ENCODE data around the gene C1orf198. TPM values are rescaled to one million over a fixed set of nuclear protein-coding genes. Genes with fewer than 3 reads are reported as not detected.

C1orf198 gene, protein sequence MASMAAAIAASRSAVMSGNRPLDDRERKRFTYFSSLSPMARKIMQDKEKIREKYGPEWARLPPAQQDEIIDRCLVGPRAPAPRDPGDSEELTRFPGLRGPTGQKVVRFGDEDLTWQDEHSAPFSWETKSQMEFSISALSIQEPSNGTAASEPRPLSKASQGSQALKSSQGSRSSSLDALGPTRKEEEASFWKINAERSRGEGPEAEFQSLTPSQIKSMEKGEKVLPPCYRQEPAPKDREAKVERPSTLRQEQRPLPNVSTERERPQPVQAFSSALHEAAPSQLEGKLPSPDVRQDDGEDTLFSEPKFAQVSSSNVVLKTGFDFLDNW
- total RNA-seq (59.4 TPM), polyA plus RNA-seq (ENCODE audit: insufficient read depth in 1 of 8, insufficient read length in 8 of 8, low replicate concordance in 1 of 8) (10 to 100 TPM; 55.4 to 92.7 (median 66.9) TPM)
- long read RNA-seq, donor 1, transcript C1orf198-201 (4 exons, 3,858 nt), result major isoform, 16 of 16 reads
- long read RNA-seq, donor 1, partial matches to known transcripts, result 0 of 16 reads
- long read RNA-seq, donor 1, other reads (novel, unspliced or antisense), result 0 of 16 reads
- long read RNA-seq, donor 2, partial matches to known transcripts, result 0 of 2 reads
- long read RNA-seq, donor 2, other reads (novel, unspliced or antisense), result 0 of 2 reads
- long read RNA-seq, donor 3, transcript C1orf198-201 (4 exons, 3,858 nt), result major isoform, 34 of 34 reads
- long read RNA-seq, donor 3, partial matches to known transcripts, result 0 of 34 reads
- long read RNA-seq, donor 3, other reads (novel, unspliced or antisense), result 0 of 34 reads
- long read RNA-seq, donor 4, transcript C1orf198-201 (4 exons, 3,858 nt), result major isoform, 15 of 15 reads
- long read RNA-seq, donor 4, partial matches to known transcripts, result 0 of 15 reads
- long read RNA-seq, donor 4, other reads (novel, unspliced or antisense), result 0 of 15 reads
- long read RNA-seq, donor 5, transcript C1orf198-201 (4 exons, 3,858 nt), result major isoform, 48 of 71 reads
- long read RNA-seq, donor 5, partial matches to known transcripts, result 23 of 71 reads
- long read RNA-seq, donor 5, other reads (novel, unspliced or antisense), result 0 of 71 reads
- long read RNA-seq, donor 6, transcript C1orf198-201 (4 exons, 3,858 nt), result major isoform, 36 of 43 reads
- long read RNA-seq, donor 6, partial matches to known transcripts, result 7 of 43 reads
- long read RNA-seq, donor 6, other reads (novel, unspliced or antisense), result 0 of 43 reads
- long read RNA-seq, donor 7, transcript C1orf198-201 (4 exons, 3,858 nt), result major isoform, 18 of 33 reads
- long read RNA-seq, donor 7, partial matches to known transcripts, result 15 of 33 reads
- long read RNA-seq, donor 7, other reads (novel, unspliced or antisense), result 0 of 33 reads
- long read RNA-seq, donor 8, transcript C1orf198-201 (4 exons, 3,858 nt), result major isoform, 6 of 6 reads
- long read RNA-seq, donor 8, partial matches to known transcripts, result 0 of 6 reads
- long read RNA-seq, donor 8, other reads (novel, unspliced or antisense), result 0 of 6 reads
- long read RNA-seq, donor 9, transcript C1orf198-201 (4 exons, 3,858 nt), result major isoform, 14 of 14 reads
- long read RNA-seq, donor 9, partial matches to known transcripts, result 0 of 14 reads
- long read RNA-seq, donor 9, other reads (novel, unspliced or antisense), result 0 of 14 reads
- long read RNA-seq, donor 10, transcript C1orf198-201 (4 exons, 3,858 nt), result major isoform, 18 of 34 reads
- long read RNA-seq, donor 10, partial matches to known transcripts, result 16 of 34 reads
- long read RNA-seq, donor 10, other reads (novel, unspliced or antisense), result 0 of 34 reads
- long read RNA-seq, donor 11, transcript C1orf198-201 (4 exons, 3,858 nt), result major isoform, 11 of 11 reads
- long read RNA-seq, donor 11, partial matches to known transcripts, result 0 of 11 reads
- long read RNA-seq, donor 11, other reads (novel, unspliced or antisense), result 0 of 11 reads

DNA sequence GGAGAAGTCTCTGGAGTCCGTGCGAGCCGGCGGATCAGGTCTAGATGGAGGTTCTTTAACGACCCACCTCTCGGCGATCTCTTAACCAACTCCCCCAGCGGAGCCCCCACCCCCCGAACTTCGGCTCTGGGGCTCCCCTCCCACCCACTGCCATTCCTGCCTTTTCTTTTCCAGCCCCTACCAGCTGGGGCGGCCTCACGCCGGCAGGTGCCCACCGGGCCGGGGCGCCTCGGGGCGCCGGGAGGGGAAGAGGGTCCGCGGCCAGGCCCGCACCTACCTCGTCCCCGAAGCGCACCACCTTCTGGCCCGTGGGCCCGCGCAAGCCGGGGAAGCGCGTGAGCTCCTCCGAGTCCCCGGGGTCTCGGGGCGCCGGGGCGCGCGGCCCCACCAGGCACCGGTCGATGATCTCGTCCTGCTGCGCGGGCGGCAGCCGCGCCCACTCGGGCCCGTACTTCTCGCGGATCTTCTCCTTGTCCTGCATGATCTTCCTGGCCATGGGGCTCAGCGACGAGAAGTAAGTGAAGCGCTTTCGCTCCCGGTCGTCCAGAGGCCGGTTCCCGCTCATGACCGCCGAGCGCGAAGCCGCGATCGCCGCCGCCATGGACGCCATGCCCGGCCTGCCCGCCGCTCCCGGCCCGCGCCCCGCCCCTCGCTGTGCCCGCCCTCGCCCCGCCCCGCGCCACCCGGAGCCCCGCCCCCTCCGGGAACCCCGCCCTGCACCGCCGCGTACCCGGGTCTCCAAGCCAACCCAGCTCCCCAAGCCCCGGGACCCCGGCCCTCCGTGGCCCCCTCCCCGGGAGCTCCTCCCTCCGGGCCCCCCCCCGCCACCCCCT lies at the start of gene C1orf198:
TSS of gene C1orf198 (minus strand) at position 619 of the 833 bp plus-strand sequence. CDS start at position 610, 9 bp downstream.
- peak within 1 kb of the TSS; percentile 76 for H3K4me3 ChIP-seq (ENCODE audit: low read length)
- DNase-seq, result peak; percentile 70
- H3K4me1 ChIP-seq (ENCODE audit: control insufficient read depth, insufficient read depth, low read length), result peaks cover 47% of the 10 kb centered on the region
- H3K27ac ChIP-seq (ENCODE audit: low read length), result peak within 1 kb of the TSS; percentile 93
- no peaks in the 10 kb centered on the region for H3K27me3 ChIP-seq (ENCODE audit: control insufficient read depth, insufficient read depth, low read length)
- no peaks in the 10 kb centered on the region for H3K9me3 ChIP-seq (replicated peaks; ENCODE audit: control insufficient read depth, low read depth, low read length)
- H3K36me3 ChIP-seq (ENCODE audit: control insufficient read depth, insufficient read depth, low read length), result peaks cover 9% of the 10 kb centered on the region
- 0% methylated on average over 56 of the region's 96 CpGs for WGBS (ENCODE audit: insufficient coverage)

DNA sequence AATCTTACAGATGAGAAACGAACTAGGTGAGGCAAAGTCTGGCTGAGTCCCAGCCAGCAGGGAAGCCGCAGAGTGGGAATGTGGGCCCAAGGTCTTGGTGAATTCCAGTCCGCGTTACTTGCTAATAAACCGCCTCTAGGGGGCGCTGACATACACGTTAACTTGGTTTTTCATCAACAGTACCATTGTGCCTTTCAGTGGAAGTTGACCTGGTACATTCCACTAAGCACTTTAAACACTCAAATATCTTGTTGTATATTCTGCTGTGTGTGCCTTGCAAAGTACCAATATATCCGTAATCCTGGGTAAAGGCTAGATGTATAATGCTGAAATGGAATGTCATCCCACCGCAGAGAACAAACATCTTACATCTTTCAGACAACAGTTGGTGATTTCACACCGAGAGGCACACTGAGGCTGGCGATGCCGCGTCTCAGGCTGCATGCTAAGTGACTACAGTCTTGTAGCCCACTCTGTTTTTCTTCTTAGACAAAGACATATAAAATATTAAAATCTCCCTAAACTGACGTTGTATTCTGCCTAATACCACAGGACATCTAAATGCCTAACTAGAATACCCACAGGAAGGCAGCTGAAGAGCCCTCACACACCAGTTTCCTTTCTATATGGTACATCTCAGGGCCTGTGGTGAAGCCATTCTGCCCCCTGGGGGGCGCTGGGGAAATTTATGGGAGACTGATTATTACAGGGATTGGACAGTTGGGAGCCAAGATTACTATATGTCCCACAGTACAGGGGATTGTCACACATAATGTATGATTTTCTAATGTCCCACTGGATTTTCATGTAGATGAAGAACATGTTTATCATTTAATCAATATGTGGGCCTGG lies 49.2 kb upstream of the C1orf198 start:
- H3K4me1 ChIP-seq (ENCODE audit: control insufficient read depth, insufficient read depth, low read length), result no peaks in the 10 kb centered on the region
- peaks cover 33% of the 10 kb centered on the region for H3K36me3 ChIP-seq (ENCODE audit: control insufficient read depth, insufficient read depth, low read length)
- H3K27ac ChIP-seq (ENCODE audit: low read length), result no peak overlapping the region
- peak; percentile 75 for DNase-seq
- H3K9me3 ChIP-seq (replicated peaks; ENCODE audit: control insufficient read depth, low read depth, low read length), result no peaks in the 10 kb centered on the region
- H3K4me3 ChIP-seq (ENCODE audit: low read length), result no peak overlapping the region
- 86% methylated on average over 7 of the region's 15 CpGs for WGBS (ENCODE audit: insufficient coverage)
- H3K27me3 ChIP-seq (ENCODE audit: control insufficient read depth, insufficient read depth, low read length), result no peaks in the 10 kb centered on the region

DNA sequence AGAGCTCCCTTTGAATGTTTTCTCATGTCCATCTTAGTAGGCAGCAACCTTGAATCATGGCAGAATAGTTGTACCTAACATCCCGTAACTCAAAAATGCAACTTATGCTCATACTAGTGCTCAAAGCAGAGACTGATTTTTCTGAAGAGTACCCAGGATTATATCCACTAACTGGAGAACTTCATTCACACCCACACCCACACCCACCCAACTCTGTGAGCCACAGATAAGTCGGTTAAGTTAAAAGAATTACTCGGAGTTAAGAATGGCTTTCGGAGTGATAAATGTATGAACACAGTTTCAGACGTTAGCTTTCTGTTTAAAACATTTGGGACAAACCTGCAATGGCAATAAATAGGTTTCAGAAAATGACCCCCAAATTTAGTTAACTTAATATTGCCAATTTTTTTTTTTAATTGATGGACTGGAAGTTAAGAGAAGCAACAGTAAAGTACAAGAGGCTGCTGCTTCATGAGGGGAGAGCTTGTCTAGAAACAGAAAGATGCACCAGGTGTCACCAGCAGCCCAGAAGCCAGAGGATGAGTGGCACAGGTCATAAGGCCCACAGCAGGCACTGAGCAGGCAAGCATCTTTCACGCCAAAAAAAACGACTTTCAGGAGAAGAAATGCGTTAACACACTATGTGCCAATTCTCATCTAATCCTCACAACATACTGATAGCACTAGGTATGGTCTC lies 48.4 kb upstream of the C1orf198 start:
- no peak overlapping the region for H3K4me3 ChIP-seq (ENCODE audit: low read length)
- no peaks in the 10 kb centered on the region for H3K27me3 ChIP-seq (ENCODE audit: control insufficient read depth, insufficient read depth, low read length)
- no peaks in the 10 kb centered on the region for H3K9me3 ChIP-seq (replicated peaks; ENCODE audit: control insufficient read depth, low read depth, low read length)
- peaks cover 36% of the 10 kb centered on the region for H3K36me3 ChIP-seq (ENCODE audit: control insufficient read depth, insufficient read depth, low read length)
- DNase-seq, result no peak
- no peaks in the 10 kb centered on the region for H3K4me1 ChIP-seq (ENCODE audit: control insufficient read depth, insufficient read depth, low read length)
- H3K27ac ChIP-seq (ENCODE audit: low read length), result no peak overlapping the region
- 89% methylated on average over 3 of the region's 8 CpGs for WGBS (ENCODE audit: insufficient coverage)

DNA sequence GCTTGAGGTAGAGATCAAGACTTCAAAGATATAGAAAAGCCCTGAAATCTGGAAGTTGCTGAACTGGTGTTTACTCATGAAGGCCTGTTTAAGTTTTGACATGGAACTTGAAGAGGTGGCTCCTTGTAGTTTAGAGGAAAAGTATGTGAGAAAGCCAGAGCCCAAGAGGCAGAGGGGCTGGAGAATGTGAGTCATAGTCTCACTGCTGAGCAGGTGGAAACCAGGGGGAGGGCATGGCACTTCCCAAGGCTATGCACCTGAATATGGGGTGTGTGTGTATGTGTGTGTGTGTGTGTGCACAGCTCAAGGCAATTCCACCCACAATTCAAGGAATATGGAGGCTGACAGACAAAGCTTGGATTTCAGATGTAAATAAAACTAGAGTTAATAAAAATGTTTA lies 46.8 kb upstream of the C1orf198 start:
- H3K4me3 ChIP-seq (ENCODE audit: low read length), result no peak overlapping the region
- no peak for DNase-seq
- H3K4me1 ChIP-seq (ENCODE audit: control insufficient read depth, insufficient read depth, low read length), result no peaks in the 10 kb centered on the region
- no peaks in the 10 kb centered on the region for H3K27me3 ChIP-seq (ENCODE audit: control insufficient read depth, insufficient read depth, low read length)
- H3K9me3 ChIP-seq (replicated peaks; ENCODE audit: control insufficient read depth, low read depth, low read length), result no peaks in the 10 kb centered on the region
- H3K27ac ChIP-seq (ENCODE audit: low read length), result no peak overlapping the region
- peaks cover 41% of the 10 kb centered on the region for H3K36me3 ChIP-seq (ENCODE audit: control insufficient read depth, insufficient read depth, low read length)

DNA sequence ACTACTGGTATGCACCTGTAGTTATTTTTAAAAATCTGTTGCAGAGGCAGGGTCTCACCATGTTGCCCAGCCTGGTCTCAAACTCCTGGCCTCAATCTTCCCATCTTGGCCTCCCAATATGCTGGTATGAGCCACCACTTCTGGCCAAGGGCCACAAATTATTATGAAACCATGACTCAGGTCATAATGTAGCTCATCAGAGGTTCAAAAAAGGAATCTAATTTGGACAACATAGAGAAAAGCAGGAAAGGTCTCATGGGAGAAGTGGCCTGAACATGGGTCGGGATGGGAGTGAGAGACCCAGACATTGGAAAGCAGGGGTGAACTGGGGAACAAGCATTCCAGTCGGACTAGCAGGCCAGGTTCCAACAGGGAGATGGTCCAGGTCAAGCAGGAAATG lies 45.2 kb upstream of the C1orf198 start:
- H3K27ac ChIP-seq (ENCODE audit: low read length), result no peak overlapping the region
- no peaks in the 10 kb centered on the region for H3K27me3 ChIP-seq (ENCODE audit: control insufficient read depth, insufficient read depth, low read length)
- H3K9me3 ChIP-seq (replicated peaks; ENCODE audit: control insufficient read depth, low read depth, low read length), result no peaks in the 10 kb centered on the region
- H3K36me3 ChIP-seq (ENCODE audit: control insufficient read depth, insufficient read depth, low read length), result peaks cover 40% of the 10 kb centered on the region
- H3K4me1 ChIP-seq (ENCODE audit: control insufficient read depth, insufficient read depth, low read length), result no peaks in the 10 kb centered on the region
- H3K4me3 ChIP-seq (ENCODE audit: low read length), result no peak overlapping the region
- no peak for DNase-seq
- 91% methylated on average over 2 of the region's 2 CpGs for WGBS (ENCODE audit: insufficient coverage)

DNA sequence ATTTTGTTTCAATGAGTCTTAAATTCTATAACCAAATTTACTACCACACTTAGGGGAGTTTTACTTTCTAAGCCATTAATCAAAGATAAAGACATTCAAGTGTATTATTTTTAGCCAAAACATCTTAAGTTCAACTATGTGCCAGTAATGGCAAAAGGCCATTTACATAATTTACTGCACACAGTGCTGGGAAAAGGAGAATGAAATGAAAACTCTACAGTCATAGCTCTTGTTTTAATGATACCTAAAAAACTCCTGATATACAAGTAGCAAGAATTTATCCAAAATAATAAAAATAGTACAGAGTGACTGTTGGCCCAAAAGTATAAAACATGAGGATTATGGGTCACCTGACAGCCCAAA lies 42.4 kb upstream of the C1orf198 start:
- no peak for DNase-seq
- no peaks in the 10 kb centered on the region for H3K4me1 ChIP-seq (ENCODE audit: control insufficient read depth, insufficient read depth, low read length)
- no peak overlapping the region for H3K4me3 ChIP-seq (ENCODE audit: low read length)
- no peak overlapping the region for H3K27ac ChIP-seq (ENCODE audit: low read length)
- no peaks in the 10 kb centered on the region for H3K27me3 ChIP-seq (ENCODE audit: control insufficient read depth, insufficient read depth, low read length)
- H3K9me3 ChIP-seq (replicated peaks; ENCODE audit: control insufficient read depth, low read depth, low read length), result no peaks in the 10 kb centered on the region
- H3K36me3 ChIP-seq (ENCODE audit: control insufficient read depth, insufficient read depth, low read length), result peaks cover 37% of the 10 kb centered on the region

DNA sequence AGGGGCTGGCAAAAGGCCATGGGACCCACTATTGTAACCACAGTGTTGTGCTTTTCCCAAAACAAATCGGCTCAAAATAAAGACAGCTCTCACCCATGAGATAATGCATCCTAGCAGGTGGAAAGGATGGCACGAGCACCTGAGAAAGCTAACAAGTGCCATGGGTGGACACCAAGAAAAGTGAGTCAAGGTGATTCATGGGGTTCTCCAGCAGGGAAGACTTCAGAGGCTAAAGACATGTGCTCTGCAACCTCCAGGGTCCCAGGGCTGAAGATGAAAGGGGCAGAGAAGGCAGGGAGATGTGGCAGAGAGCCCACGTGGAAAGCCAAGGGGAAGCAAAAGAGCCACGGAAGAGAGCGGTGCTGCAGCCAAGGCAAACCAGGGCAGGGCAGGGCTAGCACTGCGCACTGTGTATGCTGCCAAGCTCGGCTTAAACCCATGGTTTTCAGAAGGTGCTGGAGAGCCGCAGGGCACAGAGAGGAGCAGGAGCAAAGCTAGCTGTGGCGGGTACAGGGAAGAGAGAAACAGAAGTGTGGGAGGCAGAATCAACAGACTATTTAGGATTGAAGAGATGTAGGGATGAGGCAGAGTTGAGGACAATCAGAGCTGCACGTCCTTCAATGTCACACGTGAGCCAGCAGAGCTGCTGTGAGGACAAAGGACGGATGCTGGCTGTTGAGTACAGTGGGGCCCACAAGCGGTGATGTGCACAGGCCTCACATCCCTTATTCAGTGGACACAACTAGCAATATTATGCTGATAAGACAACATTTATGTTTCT lies 41.8 kb upstream of the C1orf198 start:
- H3K27ac ChIP-seq (ENCODE audit: low read length), result no peak overlapping the region
- peaks cover 39% of the 10 kb centered on the region for H3K36me3 ChIP-seq (ENCODE audit: control insufficient read depth, insufficient read depth, low read length)
- no peaks in the 10 kb centered on the region for H3K27me3 ChIP-seq (ENCODE audit: control insufficient read depth, insufficient read depth, low read length)
- 93% methylated on average over 8 of the region's 13 CpGs for WGBS (ENCODE audit: insufficient coverage)
- H3K4me1 ChIP-seq (ENCODE audit: control insufficient read depth, insufficient read depth, low read length), result no peaks in the 10 kb centered on the region
- no peaks in the 10 kb centered on the region for H3K9me3 ChIP-seq (replicated peaks; ENCODE audit: control insufficient read depth, low read depth, low read length)
- H3K4me3 ChIP-seq (ENCODE audit: low read length), result no peak overlapping the region
- DNase-seq, result peak; percentile 23

All from muscle of leg (tissue), 16 donors.